ENCODE data around the gene IMPG1. TPM values are rescaled to one million over a fixed set of nuclear protein-coding genes. Genes with fewer than 3 reads are reported as not detected.
A peak's percentile ranks its signal among the peaks of the same experiment; 100 is the strongest.

Gene IMPG1
- total and polyA plus RNA-seq, 11 donors, result not detected

- DNase-seq (no peak), ATAC-seq (peak in 1 of 4 donors; percentile 9)
- TF ChIP-seq CTCF (IDR thresholded peaks at IDR 0.05) (no peak), POLR2A (IDR thresholded peaks at IDR 0.05) (no peak)
- Histone ChIP-seq H3K36me3 (peaks cover 0 to 70% (median 15%) of the 10 kb centered on the region in 9 donors), H3K27ac (no peak overlapping the region), H3K4me3 (no peak overlapping the region), H3K27me3 (no peaks in the 10 kb centered on the region), H3K4me1 (no peaks in the 10 kb centered on the region), H3K9me3 (no peaks in the 10 kb centered on the region)
- WGBS, 4 donors, result 38 to 60% (median 54%) methylated on average over 2 of the region's 2 CpGs
- intact Hi-C loops (cut with DNase I), result no loop called here
Observed at GRCh38 chr6:75874224-75874623, 198.2 kb downstream of the IMPG1 start.
